Left colon (tissue), 2 donors: ENCODE results near the gene HSD11B1L. TPM values are rescaled to one million over a fixed set of nuclear protein-coding genes. Genes with fewer than 3 reads are reported as not detected.
"Not testable (repeated sequence)": the region's sequence is repeated elsewhere in the genome, so short reads cannot be mapped to it uniquely, and the experiment has no call there.

ENCODE experiments used
- ATAC-seq: fragments of 200-7000 bp; cut with Tn5 transposase; one replicate; pipeline ENCODE4 v1.9.1; 2020; ENCODE audit warnings: mild to moderate bottlenecking, moderate library complexity
- DNase-seq, 2 donors: peaks; one replicate each; pipeline ENCODE4 v3.0.0-alpha.2; 2020
- intact Hi-C, 2 donors: fragments of 100-400 bp; cut with DNase I in 1 of 2; cut with micrococcal nuclease in 1 of 2; formaldehyde crosslinking; loops; one replicate each; pipeline versions ENCODE4 v1.11.2 to v1.14.0; 2022; cut with DNase I, micrococcal nuclease
- total RNA-seq, 2 donors: library from RNA; stranded (reverse); fragmentation: NEBNext Ultra II Directional; extraction: Animal tissue kit (Norgen Biotek cat#: 25700); gene quantifications; one replicate each; pipeline ENCODE4 v1.2.1, GENCODE V29; 2021
- donor health status: DM: no; HTN: no; CAD: no.
- donor health status: DM: yes; HTN: yes; CAD: no.

The HSD11B1L gene
- total RNA-seq, 2 donors from 2014 or later, result 3.5 to 3.8 TPM

DNA sequence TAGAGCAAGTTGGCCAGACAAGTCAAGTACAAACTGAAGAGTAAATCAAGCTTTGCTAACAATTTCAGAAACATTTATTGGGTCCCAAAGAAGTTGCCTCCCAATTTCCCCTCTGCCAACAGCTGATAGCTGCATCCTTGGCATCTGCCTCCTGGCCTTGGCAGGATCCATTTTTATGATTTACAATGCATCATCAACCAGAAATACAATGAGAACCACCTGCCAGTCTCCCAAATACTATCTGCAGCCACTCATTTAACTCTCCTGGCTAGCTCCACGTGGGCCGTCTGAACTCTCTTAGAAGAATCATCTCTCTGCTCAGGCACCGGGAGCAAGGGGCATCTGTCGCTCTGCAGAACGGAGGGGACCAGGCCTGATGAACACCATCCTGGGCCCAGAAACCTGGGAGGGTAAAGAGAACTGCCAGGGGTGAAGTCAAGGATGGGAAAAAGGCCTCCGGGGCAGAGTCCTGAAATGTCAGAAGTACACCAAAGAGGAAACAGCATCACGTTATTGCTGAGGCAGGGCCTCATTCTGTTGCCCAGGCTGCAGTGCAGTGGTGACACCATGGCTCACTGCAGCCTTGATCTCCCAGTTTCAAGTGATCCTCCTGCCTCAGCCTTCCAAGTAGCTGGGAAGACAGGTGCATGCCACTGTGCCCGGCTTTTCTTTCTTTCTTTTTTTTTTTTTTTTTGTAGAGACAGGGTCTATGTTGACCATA is 36.5 kb downstream of the HSD11B1L start:
- no peak for ATAC-seq
- intact Hi-C loops, result no loop called here
- DNase-seq, result no peak

DNA sequence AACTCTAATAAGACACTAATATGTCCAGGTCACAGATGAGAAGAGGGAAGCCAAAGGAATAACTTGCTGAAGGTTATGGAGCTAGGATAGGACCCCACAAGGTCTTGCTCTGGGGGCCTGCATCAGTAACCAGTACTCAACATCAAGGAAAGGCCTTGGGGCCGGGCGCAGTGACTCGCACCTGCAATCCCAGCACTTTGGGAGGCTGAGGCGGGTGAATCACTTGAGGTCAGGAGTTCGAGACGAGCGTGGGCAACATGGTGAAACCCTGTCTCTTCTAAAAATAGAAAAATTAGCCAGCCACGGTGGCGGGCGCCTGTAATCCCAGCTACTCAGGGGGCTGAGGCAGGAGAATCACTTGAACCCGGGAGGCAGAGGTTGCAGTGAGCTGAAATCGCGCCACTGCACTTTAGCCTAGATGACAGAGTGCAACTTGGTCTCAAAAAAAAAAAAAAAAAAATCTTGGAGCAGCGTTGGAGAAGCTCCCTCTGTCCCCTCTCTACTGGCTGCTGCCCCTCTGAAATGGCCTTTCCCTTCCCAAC is 37.3 kb downstream of the HSD11B1L start:
- DNase-seq (no peak), ATAC-seq (no peak)
- intact Hi-C loops, result no loop called here

DNA sequence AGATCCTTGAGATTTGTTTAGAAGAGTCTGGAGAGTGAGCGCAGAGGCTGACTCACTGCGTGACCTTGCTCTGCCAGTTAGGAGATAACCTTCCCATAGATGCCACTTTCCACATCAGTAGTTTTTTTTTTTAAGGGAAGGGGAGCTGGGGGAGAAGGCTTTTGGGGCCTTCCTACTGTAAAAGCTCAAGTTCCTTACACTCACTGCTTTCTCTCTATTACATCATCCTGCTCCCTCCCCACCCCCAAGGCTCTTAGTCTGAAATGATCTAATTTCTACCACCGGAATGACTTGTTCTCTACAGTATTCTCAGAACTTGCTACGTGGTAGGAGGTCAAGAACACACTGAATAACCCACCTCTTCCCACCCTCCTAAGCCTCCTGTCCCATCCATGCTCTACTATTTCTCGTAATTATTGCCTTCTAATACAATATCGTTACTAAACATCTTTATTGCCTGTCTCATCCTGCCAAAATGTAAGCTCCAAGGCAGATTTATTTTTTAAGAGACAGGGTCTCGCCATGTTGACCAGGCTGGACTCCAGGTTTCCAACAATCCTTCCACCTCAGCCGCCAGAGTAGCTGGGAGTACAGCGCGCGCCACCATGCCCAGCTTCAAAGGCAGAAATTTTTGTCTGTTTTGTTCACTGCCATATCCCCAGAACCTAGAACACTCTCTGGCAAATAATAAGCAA is 37.9 kb downstream of the HSD11B1L start:
- no peak for ATAC-seq
- no peak for DNase-seq
- intact Hi-C loops, result no loop called here

DNA sequence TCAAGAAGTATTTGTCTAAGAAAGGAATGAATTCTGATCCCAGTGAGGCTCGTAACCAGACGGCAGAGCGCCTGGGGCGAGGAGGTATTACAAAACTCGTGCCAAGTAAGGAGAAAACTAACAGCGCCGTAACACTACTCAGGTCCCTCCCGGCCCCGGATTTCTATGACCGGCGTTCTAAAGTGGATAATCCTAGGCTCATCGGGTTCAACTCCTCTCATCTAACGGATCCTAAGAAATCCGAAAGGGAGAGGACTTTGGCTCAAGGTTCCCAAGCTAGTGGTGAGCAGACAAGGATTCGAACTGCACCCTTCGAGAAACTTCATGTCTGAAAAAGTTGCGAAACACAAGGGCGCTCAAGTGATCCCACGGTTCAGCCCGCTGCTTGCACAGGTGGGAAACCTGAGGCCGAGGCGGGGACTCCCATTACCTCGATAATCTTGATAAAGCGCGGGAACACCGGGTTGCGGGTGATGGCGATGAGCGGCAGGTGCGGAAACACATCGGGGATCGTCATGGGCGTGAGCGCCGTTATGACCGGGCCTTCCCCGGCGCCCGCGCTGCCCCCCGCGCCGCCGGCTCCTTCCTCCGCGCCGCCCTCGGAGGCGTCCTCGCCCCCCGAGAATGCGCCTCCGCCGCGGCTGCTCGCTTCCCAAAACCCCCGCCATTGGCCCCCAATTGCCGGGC is 38.6 kb downstream of the HSD11B1L start:
- ATAC-seq (peak; percentile 7), DNase-seq (peak in 1 of 2 donors; percentile 45)
- intact Hi-C loops, result no loop called here

DNA sequence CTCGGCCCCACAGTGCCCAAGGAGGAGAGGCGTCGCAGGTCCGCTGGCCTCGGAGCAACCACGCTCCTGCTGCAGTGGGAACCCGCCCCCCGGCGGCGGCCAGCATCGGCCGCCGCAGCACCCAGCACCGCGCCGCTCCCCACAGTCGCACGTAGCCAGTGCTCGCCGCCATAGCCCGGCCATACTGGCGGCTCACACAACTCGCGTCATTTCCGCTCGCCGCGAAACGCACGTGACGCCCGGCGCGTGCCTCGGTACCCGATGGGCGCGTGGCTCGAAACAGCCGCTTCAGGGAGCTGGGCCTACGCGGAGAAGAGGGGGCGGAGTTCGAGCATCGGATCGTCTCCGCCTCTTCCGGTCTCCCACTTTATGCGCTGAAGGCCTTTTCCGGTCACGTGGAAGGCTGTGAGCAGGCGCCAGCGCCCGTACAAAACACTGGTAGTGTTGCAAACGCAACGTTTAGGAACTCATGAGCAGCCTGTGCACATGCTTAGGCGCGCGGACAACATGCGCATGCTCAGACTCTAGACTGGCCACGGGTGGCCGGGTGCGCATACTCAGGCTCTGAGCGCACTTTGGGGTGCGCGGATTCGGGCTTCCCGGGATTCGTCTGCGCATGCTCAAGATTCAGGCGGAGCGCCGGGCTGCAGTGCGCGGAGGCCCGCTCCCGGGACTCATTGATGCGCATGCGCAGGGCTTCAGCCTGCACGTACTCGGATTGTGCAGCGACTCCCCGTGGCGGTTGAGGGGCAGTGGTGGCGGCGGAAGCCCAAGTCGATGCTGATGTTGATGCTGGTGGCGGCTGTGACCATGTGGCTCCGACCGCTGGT is 39.3 kb downstream of the HSD11B1L start, which contains the start of the genes CATSPERD and LONP1:
TSS of gene CATSPERD (plus strand) at position 677 of the 830 bp plus-strand sequence. CDS start at position 778, 101 bp downstream.
TSS of gene LONP1 (minus strand) at position 186 of the 830 bp plus-strand sequence. CDS start at position 172, 14 bp downstream.
- DNase-seq (peak; percentile 98 to 99), ATAC-seq (peak; percentile 95)
- intact Hi-C loops, result no loop called here

DNA sequence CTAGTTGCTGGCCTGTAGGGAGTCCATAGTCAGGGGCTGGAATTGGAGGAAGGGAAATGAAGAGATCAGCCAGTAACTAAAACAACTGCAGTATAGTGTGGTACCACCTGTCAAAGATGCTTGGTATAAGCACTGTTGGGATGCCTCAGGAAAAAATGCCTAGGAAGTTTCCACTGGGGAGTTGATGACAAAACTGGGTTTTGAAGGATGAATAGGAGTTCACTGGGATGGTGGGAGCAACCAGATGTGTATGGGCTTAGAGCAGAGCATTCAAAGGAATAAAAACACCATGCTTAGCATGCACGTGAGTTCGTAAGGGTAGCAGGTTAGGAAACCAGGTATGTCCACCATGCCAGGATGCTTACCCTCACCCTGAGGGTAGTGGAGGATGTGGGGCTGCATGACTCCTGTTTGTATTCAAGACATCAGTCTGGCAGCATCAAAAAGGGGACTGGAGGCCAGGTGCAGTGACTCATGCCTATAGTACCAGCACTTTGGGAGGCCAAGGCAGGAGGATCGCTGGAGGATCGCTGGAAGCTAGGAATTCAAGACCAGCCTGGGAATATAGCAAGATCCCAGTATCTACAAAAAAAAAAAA is 46.7 kb downstream of the HSD11B1L start:
- no peak for ATAC-seq
- intact Hi-C loops, result no loop called here
- DNase-seq, result no peak

DNA sequence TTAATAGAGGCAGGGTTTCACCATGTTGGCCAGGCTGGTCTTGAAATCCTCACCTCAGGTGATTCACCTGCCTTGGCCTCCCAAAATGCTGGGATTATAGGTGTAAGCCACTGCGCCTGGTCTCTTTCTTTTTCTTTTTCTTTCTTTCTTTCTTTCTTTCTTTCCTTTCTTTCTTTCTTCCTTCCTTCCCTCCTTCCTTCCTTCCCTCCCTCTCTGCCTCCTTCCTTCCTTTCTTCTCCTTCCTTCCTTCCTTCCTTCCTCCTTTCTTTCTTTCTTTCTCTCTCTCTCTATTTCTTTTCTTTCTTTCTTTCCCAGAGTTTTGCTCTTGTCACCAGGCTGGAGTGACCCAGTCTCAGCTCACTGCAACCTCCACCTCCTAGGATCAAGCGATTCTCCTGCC is 52.3 kb downstream of the HSD11B1L start:
- intact Hi-C loops, ATAC-seq, DNase-seq: not testable (repeated sequence)

Other genes with a start within 250 kb of the HSD11B1L start
- gene ZNRF4, start 225.6 kb upstream of the HSD11B1L start, total RNA-seq, result not detected
- 1 to 10 TPM; 7.2 to 7.5 TPM for gene TINCR, start 113.1 kb upstream of the HSD11B1L start, total RNA-seq
- 10 to 100 TPM; 67.3 to 92.3 TPM for gene SAFB2, start 58.3 kb upstream of the HSD11B1L start, total RNA-seq
- gene SAFB, start 57.9 kb upstream of the HSD11B1L start, total RNA-seq, result 10 to 100 TPM; 56.1 to 82.5 TPM
- 10 to 100 TPM; 66.3 to 83.4 TPM for gene MICOS13, start 511 bp upstream of the HSD11B1L start, total RNA-seq
- 100 to 1,000 TPM; 759 to 781 TPM for gene RPL36, start 9.3 kb downstream of the HSD11B1L start, total RNA-seq
- gene LONP1, start 39.1 kb downstream of the HSD11B1L start, total RNA-seq, result 10 to 100 TPM; 48.9 to 49.1 TPM
- not detected for gene CATSPERD, start 39.6 kb downstream of the HSD11B1L start, total RNA-seq
- 1 to 10 TPM; 2.6 to 4.5 TPM for gene PRR22, start 103.7 kb downstream of the HSD11B1L start, total RNA-seq
- 10 to 100 TPM; 24.8 to 39.4 TPM for gene DUS3L, start 110.1 kb downstream of the HSD11B1L start, total RNA-seq
- 1 to 10 TPM; 1.2 to 1.7 TPM for gene NRTN, start 124.0 kb downstream of the HSD11B1L start, total RNA-seq
- 10 to 100 TPM; 61.6 to 74.8 TPM for gene FUT6, start 158.7 kb downstream of the HSD11B1L start, total RNA-seq
- gene FUT3, start 170.4 kb downstream of the HSD11B1L start, total RNA-seq, result 100 to 1,000 TPM; 224 to 253 TPM
- gene FUT5, start 189.5 kb downstream of the HSD11B1L start, total RNA-seq, result not detected
- gene NDUFA11, start 222.8 kb downstream of the HSD11B1L start, total RNA-seq, result 100 to 1,000 TPM; 175 to 187 TPM
- 1 to 10 TPM; 6.0 to 6.3 TPM for gene VMAC, start 223.8 kb downstream of the HSD11B1L start, total RNA-seq
- gene CAPS, start 233.2 kb downstream of the HSD11B1L start, total RNA-seq, result 10 to 100 TPM; 14.3 to 18.6 TPM